Spleen (tissue), 11 donors: Measurements from ENCODE around the gene SMPDL3B. TPM values are rescaled to one million over a fixed set of nuclear protein-coding genes. Genes with fewer than 3 reads are reported as not detected.

Experiments used
- DNase-seq: peaks from one replicate; pipeline ENCODE4 v3.0.0-alpha.2; 2020
- H3K27ac ChIP-seq, 8 donors: fragments of 200-600 bp; sonication (generic) in 7 of 8; 1 replicate in 4 of 8; 2 replicates in 4 of 8; pipeline versions ENCODE4 v1.5.0 to v1.8.0; 2016 to 2021; ENCODE audit warnings: inconsistent platforms in 4 of 8, mild to moderate bottlenecking in 4 of 8, moderate library complexity in 1 of 8
- H3K27me3 ChIP-seq, 7 donors: fragments of 200-600 bp; sonication (generic) in 6 of 7; replicated peaks in 1 of 7; 1 replicate in 4 of 7; 2 replicates in 3 of 7; pipeline versions ENCODE4 v1.5.0 to v1.8.0; 2016 to 2021; ENCODE audit warnings: inconsistent platforms in 3 of 7, mild to moderate bottlenecking in 1 of 7
- H3K36me3 ChIP-seq, 6 donors: fragments of 200-600 bp; sonication (generic) in 5 of 6; 1 replicate in 4 of 6; 2 replicates in 2 of 6; pipeline versions ENCODE4 v1.5.0 to v1.8.0; 2016 to 2021; ENCODE audit warnings: inconsistent platforms in 2 of 6
- H3K4me1 ChIP-seq, 6 donors: fragments of 200-600 bp; sonication (generic) in 5 of 6; 1 replicate in 3 of 6; 2 replicates in 3 of 6; pipeline versions ENCODE4 v1.5.0 to v1.8.0; 2016 to 2021; ENCODE audit warnings: inconsistent platforms in 3 of 6
- H3K4me3 ChIP-seq, 8 donors: fragments of 200-600 bp; sonication (generic) in 7 of 8; 1 replicate in 4 of 8; 2 replicates in 4 of 8; pipeline versions ENCODE4 v1.5.0 to v1.8.0; 2016 to 2021; ENCODE audit warnings: inconsistent platforms in 4 of 8, mild to moderate bottlenecking in 4 of 8, moderate library complexity in 2 of 8
- H3K9me3 ChIP-seq, 8 donors: fragments of 200-600 bp; sonication (generic) in 7 of 8; 1 replicate in 4 of 8; 2 replicates in 4 of 8; pipeline versions ENCODE4 v1.5.0 to v1.8.0; 2016 to 2021; ENCODE audit warnings: inconsistent platforms in 4 of 8
- POLR2A ChIP-seq, 3 donors: fragments of 450-650 bp; IDR thresholded peaks; one replicate each; pipeline ENCODE4 v1.5.1; 2017; ENCODE audit warnings: antibody characterized with exemption in 3 of 3, mild to moderate bottlenecking in 1 of 3
- POLR2AphosphoS5 ChIP-seq, 3 donors: sonication (generic); formaldehyde crosslinking; IDR thresholded peaks; one replicate each; pipeline ENCODE4 v1.5.1; 2017; ENCODE audit warnings: antibody characterized with exemption in 3 of 3
- WGBS, 5 donors: extraction: QIAGEN DNeasy Blood & Tissue Kit in 3 of 5; methylation state at CpG; one replicate each; pipeline versions ENCODE4 v1.1.5 to v1.1.7; 2013 to 2018; 5-methylcytosine and 5-hydroxymethylcytosine counted together
- intact Hi-C: fragments of 100-400 bp; cut with DNase I; formaldehyde crosslinking; loops from one replicate; pipeline ENCODE4 v1.15.0; 2023; ENCODE audit warnings: low total_unique reads
- polyA plus RNA-seq, 3 donors: library from polyadenylated mRNA; stranded (reverse); fragments of 200-250 nt; gene quantifications; one replicate each; pipeline ENCODE4 v1.2.1, GENCODE V29; 2013
- total RNA-seq, 7 donors: library from RNA; depleted of rRNA in 3 of 7; stranded (reverse); fragments of >200 nt in 3 of 7; fragmentation: NEBNext Ultra II Directional in 4 of 7; extraction: Animal tissue kit (Norgen Biotek cat#: 25700) in 4 of 7; gene quantifications; one replicate each; pipeline versions ENCODE4 v1.1.0 to v1.2.1, GENCODE V29; 2016 to 2021
- TF ChIP-seq, protein P1 (sequence below), 11 experiments: fragments of 200-600 bp in 7 of 11; fragments of 450-650 bp in 4 of 11; sonication (generic) in 4 of 11; IDR thresholded peaks in 8 of 11; conservative IDR thresholded peaks in 3 of 11; 1 replicate in 7 of 11; 2 replicates in 4 of 11; pipeline versions ENCODE4 v1.4.0 to v1.8.0; 2016 to 2021; ENCODE audit warnings: antibody characterized with exemption in 11 of 11, inconsistent platforms in 4 of 11, mild to moderate bottlenecking in 1 of 11
- donor health status: healthy with polysubstance abuse.
- donor health status: DM: no; HTN: no; CAD: no; lungs with moderate emphysema.
- donor health status: DM: no; HTN: no; CAD: no.
- donor health status: Bipolar disorder and iron deficiency.
- donor health status: healthy.
- donor health status: DM: no; HTN: no; CAD: no.
- donor health status: DM: yes; HTN: yes; CAD: no.

Gene SMPDL3B
- total and polyA plus RNA-seq, 10 donors, result 0.13 to 2.5 (median 1.3) TPM; not detected in 1

GRCh38 chr1:27886353-27886679 lies 48.5 kb upstream of the SMPDL3B start:
- H3K4me3 ChIP-seq, result peak overlapping the region in 4 of 8 donors; percentile 7 to 61 (median 24)
- TF ChIP-seq, protein P1, sequence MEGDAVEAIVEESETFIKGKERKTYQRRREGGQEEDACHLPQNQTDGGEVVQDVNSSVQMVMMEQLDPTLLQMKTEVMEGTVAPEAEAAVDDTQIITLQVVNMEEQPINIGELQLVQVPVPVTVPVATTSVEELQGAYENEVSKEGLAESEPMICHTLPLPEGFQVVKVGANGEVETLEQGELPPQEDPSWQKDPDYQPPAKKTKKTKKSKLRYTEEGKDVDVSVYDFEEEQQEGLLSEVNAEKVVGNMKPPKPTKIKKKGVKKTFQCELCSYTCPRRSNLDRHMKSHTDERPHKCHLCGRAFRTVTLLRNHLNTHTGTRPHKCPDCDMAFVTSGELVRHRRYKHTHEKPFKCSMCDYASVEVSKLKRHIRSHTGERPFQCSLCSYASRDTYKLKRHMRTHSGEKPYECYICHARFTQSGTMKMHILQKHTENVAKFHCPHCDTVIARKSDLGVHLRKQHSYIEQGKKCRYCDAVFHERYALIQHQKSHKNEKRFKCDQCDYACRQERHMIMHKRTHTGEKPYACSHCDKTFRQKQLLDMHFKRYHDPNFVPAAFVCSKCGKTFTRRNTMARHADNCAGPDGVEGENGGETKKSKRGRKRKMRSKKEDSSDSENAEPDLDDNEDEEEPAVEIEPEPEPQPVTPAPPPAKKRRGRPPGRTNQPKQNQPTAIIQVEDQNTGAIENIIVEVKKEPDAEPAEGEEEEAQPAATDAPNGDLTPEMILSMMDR (IDR thresholded peaks at IDR 0.05 in 8 of 11, conservative IDR thresholded peaks at IDR 0.05 in 3 of 11), result no peak
- TF ChIP-seq POLR2A (IDR thresholded peaks at IDR 0.05) (no peak), POLR2AphosphoS5 (IDR thresholded peaks at IDR 0.05) (no peak)
- peaks cover 18 to 100% (median 90%) of the 10 kb centered on the region in 6 donors for H3K4me1 ChIP-seq
- no peaks in the 10 kb centered on the region for H3K27me3 ChIP-seq
- H3K9me3 ChIP-seq, result no peaks in the 10 kb centered on the region
- WGBS, 5 donors, result 32 to 58% (median 54%) methylated on average over 2 of the region's 2 CpGs
- DNase-seq, result no peak
- intact Hi-C loops, result no loop called here
- H3K27ac ChIP-seq, result peak overlapping the region; percentile 54 to 97 (median 92)
- peaks cover 0 to 98% (median 36%) of the 10 kb centered on the region in 6 donors for H3K36me3 ChIP-seq

DNA sequence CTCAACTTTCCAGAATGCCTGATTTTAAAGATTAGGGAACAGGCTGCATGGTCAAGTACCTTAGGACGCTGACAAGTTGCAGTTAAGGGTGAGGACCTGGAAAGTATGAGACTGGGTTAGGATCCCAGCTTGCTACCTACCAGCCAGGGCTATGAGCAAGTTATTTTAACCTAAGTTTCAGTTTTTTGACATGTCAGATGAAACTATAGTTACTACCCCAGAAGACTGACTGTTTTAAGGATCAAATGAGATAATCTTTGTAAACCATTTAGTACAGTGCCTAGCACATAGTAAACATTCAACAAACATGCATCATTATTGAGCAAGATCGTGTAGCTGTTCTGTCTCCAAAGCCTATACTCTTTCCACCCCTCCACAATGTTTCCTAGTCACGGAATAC lies 48.1 kb upstream of the SMPDL3B start:
- intact Hi-C loops, result no loop called here
- DNase-seq, result no peak
- TF ChIP-seq POLR2AphosphoS5 (IDR thresholded peaks at IDR 0.05) (no peak), POLR2A (IDR thresholded peaks at IDR 0.05) (no peak)
- TF ChIP-seq, protein P1 (IDR thresholded peaks at IDR 0.05 in 8 of 11, conservative IDR thresholded peaks at IDR 0.05 in 3 of 11), result no peak
- H3K27ac ChIP-seq, result peak overlapping the region; percentile 54 to 97 (median 92)
- no peaks in the 10 kb centered on the region for H3K9me3 ChIP-seq
- WGBS, 5 donors, result 60 to 86% (median 71%) methylated on average over 3 of the region's 3 CpGs
- peaks cover 0 to 97% (median 33%) of the 10 kb centered on the region in 6 donors for H3K36me3 ChIP-seq
- H3K4me3 ChIP-seq, result peak overlapping the region in 3 of 8 donors; percentile 1 to 61 (median 23)
- H3K4me1 ChIP-seq, result peaks cover 18 to 100% (median 94%) of the 10 kb centered on the region in 6 donors
- H3K27me3 ChIP-seq, result no peaks in the 10 kb centered on the region

- peaks cover 0 to 97% (median 32%) of the 10 kb centered on the region in 6 donors for H3K36me3 ChIP-seq
- WGBS, 5 donors, result 29 to 50% (median 36%) methylated on average over 8 of the region's 8 CpGs
- peaks cover 18 to 100% (median 95%) of the 10 kb centered on the region in 6 donors for H3K4me1 ChIP-seq
- peak overlapping the region in 2 of 8 donors; percentile 1 to 61 for H3K4me3 ChIP-seq
- no peaks in the 10 kb centered on the region for H3K27me3 ChIP-seq
- intact Hi-C loops, result no loop called here
- TF ChIP-seq, protein P1 (IDR thresholded peaks at IDR 0.05 in 8 of 11, conservative IDR thresholded peaks at IDR 0.05 in 3 of 11), result no peak
- peak in 2 of 3 donors; percentile 52 to 89 for TF ChIP-seq POLR2AphosphoS5 (IDR thresholded peaks at IDR 0.05)
- no peaks in the 10 kb centered on the region for H3K9me3 ChIP-seq
- peak overlapping the region; percentile 54 to 97 (median 92) for H3K27ac ChIP-seq
- peak; percentile 81 for DNase-seq
Observed at GRCh38 chr1:27887215-27888021, 47.4 kb upstream of the SMPDL3B start.

- H3K27me3 ChIP-seq, result no peaks in the 10 kb centered on the region
- peaks cover 18 to 96% (median 84%) of the 10 kb centered on the region in 6 donors for H3K4me1 ChIP-seq
- no peak overlapping the region for H3K4me3 ChIP-seq
- H3K27ac ChIP-seq, result peak overlapping the region; percentile 9 to 97 (median 92)
- 80 to 83% (median 82%) methylated on average over 2 to 3 of the region's 3 CpGs for WGBS, 5 donors
- TF ChIP-seq POLR2A (IDR thresholded peaks at IDR 0.05) (no peak), POLR2AphosphoS5 (IDR thresholded peaks at IDR 0.05) (peak in 1 of 3 donors; percentile 61)
- H3K36me3 ChIP-seq, result peaks cover 0 to 98% (median 42%) of the 10 kb centered on the region in 6 donors
- DNase-seq, result no peak
- no peaks in the 10 kb centered on the region for H3K9me3 ChIP-seq
- intact Hi-C loops, result no loop called here
Observed at GRCh38 chr1:27889506-27889905, 45.3 kb upstream of the SMPDL3B start.
